ENCODE data around the gene THSD4. TPM values are rescaled to one million over a fixed set of nuclear protein-coding genes. Genes with fewer than 3 reads are reported as not detected.

THSD4 gene
- total and polyA plus RNA-seq, 2 of the 8 experiments (the other 6 are each of a cell fraction or from before 2014, with no cell fraction given): 2.5 to 6.2 TPM

GRCh38 chr15:71643918-71644317 lies 528.6 kb downstream of the THSD4 start:
- H4K5ac ChIP-seq (ENCODE audit: insufficient read length, low read depth, low read length): no peak overlapping the region
- H3K4me3 ChIP-seq (ENCODE audit: extremely low read depth in 1 of 4, insufficient read depth in 2 of 4, low read depth in 3 of 4, low read length in 4 of 4): no peak overlapping the region
- no peaks in the 10 kb centered on the region for H3K9me3 ChIP-seq (ENCODE audit: insufficient read depth in 2 of 2, low read depth in 1 of 2, low read length in 1 of 2)
- ChIA-PET CTCF (ENCODE audit: partially characterized antibody) (interaction anchor here (1.2 to 1.8 kb wide), 4 partner anchors 8 to 159 kb away, joined by 3 to 10 read pairs (median 4); no protein-coding TSS in a partner anchor), POLR2A (ENCODE audit: partially characterized antibody) (no interaction called here)
- no peak overlapping the region for H3K4me2 ChIP-seq (ENCODE audit: insufficient read depth in 1 of 2, low read depth in 2 of 2, low read length in 2 of 2)
- H3K56ac ChIP-seq (replicated peaks; ENCODE audit: insufficient read length, low read depth, low read length): no peak overlapping the region
- no peaks in the 10 kb centered on the region for H4K20me1 ChIP-seq (replicated peaks in 1 of 2; ENCODE audit: control insufficient read depth in 1 of 2, insufficient read depth in 2 of 2, low read length in 2 of 2)
- no peak overlapping the region for H2AFZ ChIP-seq (ENCODE audit: low read length)
- no peaks in the 10 kb centered on the region for H3K79me2 ChIP-seq (ENCODE audit: control insufficient read depth in 1 of 2, insufficient read depth in 2 of 2, low read length in 2 of 2)
- no peak overlapping the region for H3K27ac ChIP-seq (ENCODE audit: low read depth, low read length)
- H4K91ac ChIP-seq (replicated peaks; ENCODE audit: insufficient read length, low read length): no peak overlapping the region
- H3K4ac ChIP-seq (replicated peaks; ENCODE audit: insufficient read length, low read depth, low read length): no peak overlapping the region
- H3K27me3 ChIP-seq (replicated peaks in 1 of 4; ENCODE audit: control insufficient read depth in 3 of 4, extremely low read depth in 1 of 4, insufficient read depth in 3 of 4, low read length in 3 of 4): no peaks in the 10 kb centered on the region
- no peak overlapping the region for H2AK5ac ChIP-seq (ENCODE audit: low read depth, low read length)
- H3K36me3 ChIP-seq (ENCODE audit: control insufficient read depth in 2 of 4, insufficient read depth in 4 of 4, low read length in 3 of 4): no peaks in the 10 kb centered on the region
- no peaks in the 10 kb centered on the region for H3K79me1 ChIP-seq (ENCODE audit: low read depth, low read length)
- H3K4me1 ChIP-seq (replicated peaks in 1 of 4; ENCODE audit: control insufficient read depth in 3 of 4, insufficient read depth in 4 of 4, low read length in 3 of 4): peaks cover 0 to 8% (median 4%) of the 10 kb centered on the region in 4 experiments; a peak in 4 of 7 replicates
- no peak overlapping the region for H2BK15ac ChIP-seq (ENCODE audit: low read length)
- no peak overlapping the region for H3K9ac ChIP-seq (replicated peaks in 1 of 4; ENCODE audit: extremely low read depth in 1 of 4, low read depth in 3 of 4, low read length in 3 of 4)
- DNase-seq (ENCODE audit: low read depth in 1 of 2, low spot score in 2 of 2) (no peak), FAIRE-seq (no peak)
- H3K23ac ChIP-seq (ENCODE audit: insufficient read length): no peak overlapping the region
- no peak overlapping the region for H3K18ac ChIP-seq (ENCODE audit: extremely low read depth, low read length)
- H2BK20ac ChIP-seq (ENCODE audit: low read length): no peak overlapping the region
- no peak for TF ChIP-seq E2F6 (IDR thresholded peaks at IDR 0.05)
- TF ChIP-seq RNF2 (IDR thresholded peaks at IDR 0.05; ENCODE audit: borderline replicate concordance, low read depth, low read length, missing control alignments, poor library complexity, severe bottlenecking): no peak
- TF ChIP-seq MAX (IDR thresholded peaks at IDR 0.05): no peak
- TF ChIP-seq RAD21 (IDR thresholded peaks at IDR 0.05 in 1 of 2, conservative IDR thresholded peaks at IDR 0.05 in 1 of 2; ENCODE audit: low read depth in 2 of 2, low read length in 2 of 2): no peak
- TF ChIP-seq CBX5 (IDR thresholded peaks at IDR 0.05; ENCODE audit: low read depth, low read length): no peak
- no peak overlapping the region for H2BK120ac ChIP-seq (replicated peaks; ENCODE audit: low read depth, low read length)
- H3K14ac ChIP-seq (ENCODE audit: insufficient read length): no peak overlapping the region
- 94% methylated on average over 2 of the region's 2 CpGs; no CpG with 5 or more reads in 1 of the 2 experiments for WGBS, 2 experiments (ENCODE audit: extremely low coverage in 1 of 2, insufficient coverage in 1 of 2, insufficient read length in 1 of 2, insufficient replicate concordance in 2 of 2, low coverage in 1 of 2, low lambda C conversion rate in 2 of 2, missing lambda C conversion rate in 1 of 2)
- H2BK12ac ChIP-seq (ENCODE audit: low read depth, low read length): no peak overlapping the region
- H3K23me2 ChIP-seq (ENCODE audit: low read depth, low read length): no peaks in the 10 kb centered on the region
- H2BK5ac ChIP-seq (ENCODE audit: low read depth, low read length): no peak overlapping the region
- no peak overlapping the region for H4K8ac ChIP-seq (ENCODE audit: extremely low read depth, insufficient read depth, low read length)

Measured in H1 (cell line).